Stomach (tissue), 9 donors: ENCODE measurements around the gene VPREB1. TPM values are rescaled to one million over a fixed set of nuclear protein-coding genes. Genes with fewer than 3 reads are reported as not detected.
A peak's percentile ranks its signal among the peaks of the same experiment; 100 is the strongest.
"Not testable (repeated sequence)": the region's sequence is repeated elsewhere in the genome, so short reads cannot be mapped to it uniquely, and the experiment has no call there.

ENCODE experiments used
- DNase-seq, 2 donors: peaks; one replicate each; pipeline versions ENCODE4 v3.0.0 to v3.0.0-alpha.2; 2013 to 2019
- H3K27ac ChIP-seq, 5 donors: fragments of 200-600 bp in 4 of 5; sonication (generic) in 4 of 5; one replicate each; pipeline ENCODE4 v1.5.1; 2013 to 2019; ENCODE audit warnings: mild to moderate bottlenecking in 1 of 5, moderate library complexity in 1 of 5
- H3K27me3 ChIP-seq, 3 donors: fragments of 200-600 bp; sonication (generic); one replicate each; pipeline ENCODE4 v1.5.1; 2017 to 2019; ENCODE audit warnings: mixed run types in 1 of 3
- H3K36me3 ChIP-seq, 4 donors: fragments of 200-600 bp; sonication (generic); 1 replicate in 3 of 4; 2 replicates in 1 of 4; pipeline ENCODE4 v1.5.1; 2016 to 2019
- H3K4me1 ChIP-seq, 4 donors: fragments of 200-600 bp; sonication (generic); one replicate each; pipeline ENCODE4 v1.5.1; 2016 to 2019
- H3K4me3 ChIP-seq, 4 donors: fragments of 200-600 bp; sonication (generic) in 3 of 4; one replicate each; pipeline ENCODE4 v1.5.1; 2016 to 2019; ENCODE audit warnings: mild to moderate bottlenecking in 1 of 4
- H3K9me3 ChIP-seq, 4 donors: fragments of 200-600 bp; sonication (generic); one replicate each; pipeline ENCODE4 v1.5.1; 2016 to 2019
- EP300 ChIP-seq: sonication (generic); formaldehyde crosslinking; IDR thresholded peaks from one replicate; pipeline ENCODE4 v1.6.1; 2017; ENCODE audit warnings: antibody characterized with exemption
- POLR2A ChIP-seq, 4 donors: fragments of 450-650 bp; IDR thresholded peaks; one replicate each; pipeline ENCODE4 v1.6.1; 2016; ENCODE audit warnings: antibody characterized with exemption in 4 of 4, control low read depth in 2 of 4, mild to moderate bottlenecking in 1 of 4, moderate library complexity in 1 of 4
- POLR2AphosphoS5 ChIP-seq, 3 donors: sonication (generic); formaldehyde crosslinking; IDR thresholded peaks; one replicate each; pipeline ENCODE4 v1.6.1; 2016; ENCODE audit warnings: antibody characterized with exemption in 3 of 3
- WGBS, 5 donors: extraction: QIAGEN DNeasy Blood & Tissue Kit in 3 of 5; methylation state at CpG; one replicate each; pipeline versions ENCODE4 v1.1.5 to v1.1.7; 2013 to 2018; 5-methylcytosine and 5-hydroxymethylcytosine counted together
- intact Hi-C: fragments of 100-400 bp; cut with DNase I; formaldehyde crosslinking; loops from one replicate; pipeline ENCODE4 v1.15.1; 2023; ENCODE audit warnings: low total_unique reads
- polyA plus RNA-seq, 3 donors: library from polyadenylated mRNA; stranded (reverse); fragments of 200-250 nt; gene quantifications; one replicate each; pipeline ENCODE4 v1.2.3, GENCODE V29; 2013
- total RNA-seq, 5 donors: library from RNA; depleted of rRNA; stranded (reverse); fragments of >200 nt; gene quantifications; one replicate each; pipeline versions ENCODE4 v1.1.0 to v1.2.3, GENCODE V29; 2014 to 2016
- TF ChIP-seq, protein P1 (sequence below), 7 experiments: fragments of 450-650 bp in 4 of 7; fragments of 200-600 bp in 3 of 7; sonication (generic) in 3 of 7; IDR thresholded peaks; one replicate each; pipeline ENCODE4 v1.5.1; 2016 to 2019; ENCODE audit warnings: antibody characterized with exemption in 7 of 7, control low read depth in 2 of 7, mild to moderate bottlenecking in 1 of 7
- donor health status: healthy with polysubstance abuse.
- donor health status: Bipolar disorder and iron deficiency.
- donor health status: healthy.

The VPREB1 gene
- total and polyA plus RNA-seq, 8 donors, result 0.23 to 2.2 TPM; not detected in 6

DNA sequence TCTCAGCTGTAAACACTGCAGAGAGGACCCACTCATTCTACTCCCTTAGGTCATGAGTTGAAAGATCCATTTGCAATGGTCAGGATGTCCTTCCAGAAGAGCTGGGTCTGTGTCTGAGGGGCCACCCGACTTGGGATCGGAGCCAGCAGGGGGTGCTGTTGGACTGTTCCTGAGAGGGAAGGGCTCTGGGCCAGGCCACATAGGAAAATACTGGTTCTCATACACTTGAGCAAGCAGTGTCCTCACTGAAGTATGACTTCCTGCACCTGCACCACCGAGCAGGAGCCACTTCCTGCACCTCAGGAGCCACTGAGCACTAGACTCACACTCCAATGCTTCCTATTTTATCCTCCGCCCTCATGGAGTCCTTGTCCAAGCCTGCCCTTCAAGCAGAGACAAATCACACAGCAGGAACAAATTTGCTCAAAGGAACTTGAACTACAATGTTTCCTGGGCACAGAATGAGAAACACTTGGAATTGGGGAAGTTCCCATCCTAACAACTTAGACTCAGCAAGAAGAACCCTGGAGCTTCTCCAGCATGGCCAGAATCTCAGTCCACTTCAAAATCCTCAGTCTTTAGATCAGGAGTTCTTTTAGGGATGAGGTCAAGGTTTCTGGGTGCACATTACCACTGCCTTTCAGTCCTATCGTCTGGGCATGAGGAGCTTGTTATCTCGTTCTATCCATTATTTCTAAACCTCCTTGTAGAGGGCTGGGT is 36.6 kb upstream of the VPREB1 start:
- Histone ChIP-seq H3K27ac (no peak overlapping the region), H3K36me3 (no peaks in the 10 kb centered on the region), H3K4me1 (no peaks in the 10 kb centered on the region), H3K27me3 (peaks cover 0 to 65% (median 5%) of the 10 kb centered on the region in 3 donors), H3K4me3 (no peak overlapping the region), H3K9me3 (no peaks in the 10 kb centered on the region)
- TF ChIP-seq POLR2AphosphoS5 (IDR thresholded peaks at IDR 0.05), result no peak
- TF ChIP-seq, protein P1, sequence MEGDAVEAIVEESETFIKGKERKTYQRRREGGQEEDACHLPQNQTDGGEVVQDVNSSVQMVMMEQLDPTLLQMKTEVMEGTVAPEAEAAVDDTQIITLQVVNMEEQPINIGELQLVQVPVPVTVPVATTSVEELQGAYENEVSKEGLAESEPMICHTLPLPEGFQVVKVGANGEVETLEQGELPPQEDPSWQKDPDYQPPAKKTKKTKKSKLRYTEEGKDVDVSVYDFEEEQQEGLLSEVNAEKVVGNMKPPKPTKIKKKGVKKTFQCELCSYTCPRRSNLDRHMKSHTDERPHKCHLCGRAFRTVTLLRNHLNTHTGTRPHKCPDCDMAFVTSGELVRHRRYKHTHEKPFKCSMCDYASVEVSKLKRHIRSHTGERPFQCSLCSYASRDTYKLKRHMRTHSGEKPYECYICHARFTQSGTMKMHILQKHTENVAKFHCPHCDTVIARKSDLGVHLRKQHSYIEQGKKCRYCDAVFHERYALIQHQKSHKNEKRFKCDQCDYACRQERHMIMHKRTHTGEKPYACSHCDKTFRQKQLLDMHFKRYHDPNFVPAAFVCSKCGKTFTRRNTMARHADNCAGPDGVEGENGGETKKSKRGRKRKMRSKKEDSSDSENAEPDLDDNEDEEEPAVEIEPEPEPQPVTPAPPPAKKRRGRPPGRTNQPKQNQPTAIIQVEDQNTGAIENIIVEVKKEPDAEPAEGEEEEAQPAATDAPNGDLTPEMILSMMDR (IDR thresholded peaks at IDR 0.05), result peak in 2 of 7 experiments; percentile 24 to 51
- TF ChIP-seq POLR2A (IDR thresholded peaks at IDR 0.05), result no peak
- no peak for TF ChIP-seq EP300
- DNase-seq, result peak; percentile 76 to 86
- intact Hi-C loops, result no loop called here
- 17 to 25% (median 23%) methylated on average over 6 of the region's 6 CpGs for WGBS, 5 donors

DNA sequence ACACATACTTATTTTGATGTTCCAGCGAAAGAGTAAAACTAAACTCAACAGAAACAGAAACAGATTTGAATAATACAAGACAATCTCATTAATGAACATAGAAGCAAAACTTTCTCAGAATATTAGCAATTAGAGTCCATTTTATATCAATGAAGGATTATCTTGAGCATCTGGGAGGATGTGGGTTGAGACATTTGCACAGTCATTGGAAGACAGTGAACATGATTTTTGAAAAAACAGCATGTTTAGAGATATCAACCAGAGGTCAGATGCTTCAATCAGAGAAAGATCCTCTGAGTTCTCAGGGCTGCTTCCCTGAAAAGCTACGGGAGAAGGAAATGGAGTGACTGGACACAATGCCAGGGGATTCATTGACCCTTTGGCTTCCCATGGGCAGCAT is 35.9 kb upstream of the VPREB1 start:
- no peak overlapping the region for H3K27ac ChIP-seq
- 21 to 84% (median 44%) methylated on average over 2 of the region's 2 CpGs for WGBS, 5 donors

DNA sequence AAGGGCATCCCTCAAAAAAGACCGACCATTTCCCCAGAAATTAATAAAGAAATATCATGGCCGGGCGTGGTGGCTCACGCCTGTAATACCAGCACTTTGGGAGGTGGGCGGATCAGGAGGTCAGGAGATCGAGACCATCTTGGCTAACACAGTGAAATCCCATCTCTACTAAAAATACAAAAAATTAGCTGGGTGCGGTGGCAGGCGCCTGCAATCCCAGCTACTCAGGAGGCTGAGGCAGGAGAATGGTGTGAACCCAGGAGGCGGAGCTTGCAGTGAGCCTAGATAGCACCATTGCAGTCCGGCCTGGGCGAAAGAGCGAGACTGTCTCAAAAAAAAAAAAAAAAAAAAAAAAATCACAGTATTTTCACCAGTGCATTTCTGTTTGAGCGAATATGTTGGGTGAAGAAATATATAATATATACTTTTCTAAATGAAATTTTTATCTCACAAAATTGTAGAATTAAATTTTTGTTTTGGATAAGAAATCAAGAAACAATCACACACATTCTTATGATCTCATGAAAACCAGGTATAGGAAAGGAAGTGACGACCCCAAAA is 35.4 kb upstream of the VPREB1 start:
- H3K4me1 ChIP-seq, H3K27ac ChIP-seq, intact Hi-C loops, DNase-seq, H3K9me3 ChIP-seq, H3K4me3 ChIP-seq, H3K36me3 ChIP-seq: not testable (repeated sequence)
- 85 to 90% (median 89%) methylated on average over 14 of the region's 14 CpGs for WGBS, 5 donors
- H3K27me3 ChIP-seq, result peaks cover 0 to 54% (median 5%) of the 10 kb centered on the region in 3 donors

More for the DNA sequence above, 35.9 kb upstream of the VPREB1 start:
- DNase-seq, result no peak
- H3K4me3 ChIP-seq, result no peak overlapping the region
- no peaks in the 10 kb centered on the region for H3K9me3 ChIP-seq
- intact Hi-C loops, result no loop called here
- TF ChIP-seq EP300 (no peak), POLR2AphosphoS5 (IDR thresholded peaks at IDR 0.05) (no peak), POLR2A (IDR thresholded peaks at IDR 0.05) (no peak)
- TF ChIP-seq, protein P1 (IDR thresholded peaks at IDR 0.05), result no peak
- H3K36me3 ChIP-seq, result no peaks in the 10 kb centered on the region
- H3K27me3 ChIP-seq, result peaks cover 0 to 58% (median 5%) of the 10 kb centered on the region in 3 donors
- H3K4me1 ChIP-seq, result no peaks in the 10 kb centered on the region

DNA sequence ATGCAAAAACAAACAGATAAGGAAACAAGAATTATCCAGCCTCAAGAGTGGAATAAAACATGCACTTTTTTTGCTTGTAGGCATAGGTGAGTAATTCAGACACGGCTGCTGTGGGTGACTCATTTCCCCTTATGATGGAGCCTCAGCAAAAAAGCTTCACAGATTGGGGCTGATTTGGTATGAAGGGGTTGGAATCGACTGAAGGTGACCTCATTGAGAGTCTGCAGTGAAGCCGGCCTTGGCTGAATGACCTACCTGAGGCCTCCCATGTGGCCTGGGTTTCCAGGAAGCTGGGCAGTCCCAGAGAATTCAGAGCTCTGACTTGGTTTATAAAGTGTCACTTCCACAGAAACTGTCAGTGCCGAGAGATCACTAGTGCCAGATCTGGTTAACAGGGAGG is 34.2 kb upstream of the VPREB1 start:
- Histone ChIP-seq H3K27ac (no peak overlapping the region), H3K27me3 (peaks cover 0 to 44% (median 5%) of the 10 kb centered on the region in 3 donors), H3K36me3 (no peaks in the 10 kb centered on the region), H3K4me3 (no peak overlapping the region), H3K4me1 (no peaks in the 10 kb centered on the region), H3K9me3 (no peaks in the 10 kb centered on the region)
- WGBS, 5 donors, result 33 to 41% (median 36%) methylated on average over 4 of the region's 4 CpGs
- intact Hi-C loops, result no loop called here
- DNase-seq, result no peak
- TF ChIP-seq, protein P1 (IDR thresholded peaks at IDR 0.05), result no peak
- TF ChIP-seq POLR2A (IDR thresholded peaks at IDR 0.05), result no peak
- no peak for TF ChIP-seq POLR2AphosphoS5 (IDR thresholded peaks at IDR 0.05)
- TF ChIP-seq EP300, result no peak
